ENCODE results near the gene SLC22A5. TPM values are rescaled to one million over a fixed set of nuclear protein-coding genes. Genes with fewer than 3 reads are reported as not detected.

Gene SLC22A5
- total and polyA plus RNA-seq, 9 of the 15 experiments (the other 6 are each of a cell fraction or from before 2014, with no cell fraction given), result 3.0 to 16.6 (median 8.3) TPM

GRCh38 chr5:132323202-132323601, 46.3 kb upstream of the SLC22A5 start:
- peak; percentile 65 for ATAC-seq
- ChIA-PET POLR2A (interaction anchor here (0.6 to 3.2 kb wide), 2 partner anchors 10 to 75 kb away, joined by 3 to 17 read pairs; no protein-coding TSS in a partner anchor), CTCF (ENCODE audit: low intra/inter-chr PET ratio) (interaction anchor here (0.6 kb wide), 1 partner anchor 667 kb away, joined by 6 read pairs; no protein-coding TSS in a partner anchor)
- BruUV-seq (replicated peaks), result no TSS peak
- peak; percentile 66 for FAIRE-seq
- 28% methylated on average over 5 of the region's 5 CpGs for WGBS (ENCODE audit: insufficient coverage, low coverage, missing lambda C conversion rate)
- in situ Hi-C loops (cut with MboI), result no loop called here
- Histone ChIP-seq H3K4me3 (no peak overlapping the region), H3K36me3 (ENCODE audit: control insufficient read depth, insufficient read depth, low read length) (peaks cover 26% of the 10 kb centered on the region), H3K4me2 (ENCODE audit: insufficient read depth, low read length) (0 out of 2 replicates have a peak overlapping the region, but pooled peaks have one; percentile 13), H3K9me1 (ENCODE audit: control insufficient read depth, insufficient read depth, low read length) (no peaks in the 10 kb centered on the region), H3K79me2 (ENCODE audit: control insufficient read depth, insufficient read depth, low read length) (no peaks in the 10 kb centered on the region), H3K4me1 (replicated peaks in 1 of 2; ENCODE audit: control insufficient read depth in 2 of 2, insufficient read depth in 2 of 2, low read length in 2 of 2) (peaks cover 14 to 20% of the 10 kb centered on the region in 2 experiments; a peak in 4 of 5 replicates), H2AFZ (ENCODE audit: low read depth, low read length) (no peak overlapping the region), H4K20me1 (replicated peaks; ENCODE audit: control insufficient read depth, insufficient read depth, low read length) (no peaks in the 10 kb centered on the region), H3K9me3 (replicated peaks; ENCODE audit: control insufficient read depth, insufficient read depth, low read depth, low read length) (no peaks in the 10 kb centered on the region), H3K9ac (ENCODE audit: insufficient read depth in 1 of 2, low read depth in 2 of 2, low read length in 2 of 2) (no peak overlapping the region), H3K27ac (ENCODE audit: extremely low read depth, low read depth, low read length) (no peak overlapping the region), H3K27me3 (ENCODE audit: control insufficient read depth in 2 of 2, insufficient read depth in 2 of 2, low read length in 2 of 2) (no peaks in the 10 kb centered on the region)
- DNase-seq (ENCODE audit: extremely low read depth in 1 of 4, low spot score in 3 of 4), result peak; percentile 39 to 71 (median 57)
- intact Hi-C loops (cut with micrococcal nuclease), result no loop called here
- TF ChIP-seq CHD1 (IDR thresholded peaks at IDR 0.05; ENCODE audit: low read length) (no peak), ZNF23 (CRISPR knock-in tag; IDR thresholded peaks at IDR 0.05) (no peak), NONO (IDR thresholded peaks at IDR 0.05; ENCODE audit: low read depth in 2 of 2, low read length in 1 of 2) (0 out of 4 replicates have a peak, but pooled peaks of 1 of the 2 experiments have one; percentile 38), SMARCA4 (IDR thresholded peaks at IDR 0.05) (peak; percentile 59; the same call in 1 of the 2 replicates), DACH1 (IDR thresholded peaks at IDR 0.05; ENCODE audit: partially characterized antibody) (no peak), RHOXF2B (CRISPR knock-in tag; conservative IDR thresholded peaks at IDR 0.05) (no peak), FOS (IDR thresholded peaks at IDR 0.05; ENCODE audit: extremely low read depth, insufficient read length) (no peak), CREB3 (tag; conservative IDR thresholded peaks at IDR 0.05; ENCODE audit: low read depth) (no peak), SMARCB1 (IDR thresholded peaks at IDR 0.05; ENCODE audit: insufficient read length, low read depth) (no peak), CREB1 (IDR thresholded peaks at IDR 0.05) (peak; percentile 29; the same call in 1 of the 2 replicates), CREB1 (CRISPR knock-in tag; IDR thresholded peaks at IDR 0.05) (no peak), THRAP3 (IDR thresholded peaks at IDR 0.05; ENCODE audit: borderline replicate concordance) (no peak), ZNF316 (IDR thresholded peaks at IDR 0.05) (no peak), SOX6 (IDR thresholded peaks at IDR 0.05) (0 out of 2 replicates have a peak, but pooled peaks have one; percentile 42), PML (IDR thresholded peaks at IDR 0.05; ENCODE audit: low read length) (peak; percentile 68), THAP7 (CRISPR knock-in tag; IDR thresholded peaks at IDR 0.05) (no peak), SIN3B (IDR thresholded peaks at IDR 0.05; ENCODE audit: low read depth) (no peak), ZFP30 (CRISPR knock-in tag; IDR thresholded peaks at IDR 0.05; ENCODE audit: borderline replicate concordance) (no peak), YBX1 (IDR thresholded peaks at IDR 0.05) (no peak), POLR2G (IDR thresholded peaks at IDR 0.05; ENCODE audit: low read depth, low read length) (no peak), EP300 (IDR thresholded peaks at IDR 0.05; ENCODE audit: low read length) (peak; percentile 78), CXXC5 (CRISPR knock-in tag; IDR thresholded peaks at IDR 0.05) (peak; percentile 20; the same call in 1 of the 2 replicates), MTA2 (IDR thresholded peaks at IDR 0.05; ENCODE audit: low read depth) (peak; percentile 89), TAL1 (IDR thresholded peaks at IDR 0.05) (peak; percentile 93), TOE1 (IDR thresholded peaks at IDR 0.05; ENCODE audit: borderline replicate concordance) (no peak), TOE1 (CRISPR knock-in tag; IDR thresholded peaks at IDR 0.05; ENCODE audit: borderline replicate concordance, low read depth) (no peak), ZEB2 (IDR thresholded peaks at IDR 0.05) (0 out of 2 replicates have a peak, but pooled peaks have one; percentile 28), CBFA2T3 (IDR thresholded peaks at IDR 0.05) (peak; percentile 93)
